GM18870 (cell line): ENCODE results near the gene MTSS2.
"Not testable (repeated sequence)": the region's sequence is repeated elsewhere in the genome, so short reads cannot be mapped to it uniquely, and the experiment has no call there.

ENCODE experiments used
- ATAC-seq: cut with Tn5 transposase; IDR thresholded peaks from one replicate; pipeline ENCODE4 v1.9.1; 2021; ENCODE audit warnings: moderate library complexity; ENCODE audit not compliant: unreplicated experiment

Gene MTSS2

DNA sequence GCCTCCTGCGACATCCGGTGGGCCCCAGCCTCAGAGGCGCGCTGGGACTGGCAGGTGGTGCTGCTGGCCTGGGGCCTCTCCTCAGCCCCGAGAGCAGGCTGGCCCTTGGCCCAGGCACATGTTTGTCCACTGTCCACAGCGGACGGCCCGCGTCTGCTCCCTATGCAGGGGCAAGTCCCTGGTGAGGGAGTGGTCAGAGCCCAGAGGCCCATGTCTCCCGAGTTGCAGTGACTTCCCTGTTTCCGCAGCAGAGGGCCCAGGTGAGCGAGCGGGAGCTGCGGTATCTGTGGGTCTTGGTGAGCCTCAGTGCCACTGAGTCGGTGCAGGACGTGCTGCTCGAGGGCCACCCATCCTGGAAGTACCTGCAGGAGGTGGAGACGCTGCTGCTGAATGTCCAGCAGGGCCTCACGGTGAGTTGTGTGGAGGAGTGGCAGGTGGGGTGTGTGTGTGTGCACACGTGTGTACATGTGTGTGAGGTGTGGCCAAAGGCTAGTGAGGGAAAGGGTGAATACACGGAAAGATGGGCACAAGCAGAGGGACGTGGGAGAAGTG, 29.1 kb downstream of the MTSS2 start:
- no peak for ATAC-seq

DNA sequence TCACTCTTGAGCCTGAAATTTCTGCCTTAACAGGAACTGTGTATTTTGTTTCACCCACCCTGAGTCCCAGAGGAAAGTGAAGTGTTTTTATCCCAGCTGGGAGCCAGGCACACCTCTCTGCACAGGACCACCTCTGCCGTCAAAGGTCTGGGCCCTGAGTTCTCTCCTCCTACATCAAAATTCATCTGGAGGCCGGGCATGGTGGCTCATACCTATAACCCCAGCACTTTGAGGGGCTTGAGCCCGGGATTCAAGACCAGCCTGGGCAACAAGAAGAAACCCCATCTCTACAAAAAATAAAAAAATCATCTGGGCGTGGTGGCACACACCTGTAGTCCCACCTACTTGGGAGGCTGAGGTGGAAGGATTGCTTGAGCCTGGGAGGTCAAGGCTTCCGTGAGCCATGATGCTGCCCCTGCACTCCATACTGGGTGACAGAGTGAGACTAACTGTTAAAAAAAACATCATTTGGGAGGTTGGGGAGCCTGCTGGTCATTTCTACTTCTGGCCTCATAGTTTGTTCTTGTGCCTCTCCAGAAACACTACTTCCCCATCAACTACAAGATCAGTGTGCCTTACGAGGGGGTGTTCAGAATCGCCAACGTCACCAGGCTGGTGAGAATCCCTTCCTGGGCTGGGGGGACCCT, 29.7 kb downstream of the MTSS2 start:
- ATAC-seq, result no peak

DNA sequence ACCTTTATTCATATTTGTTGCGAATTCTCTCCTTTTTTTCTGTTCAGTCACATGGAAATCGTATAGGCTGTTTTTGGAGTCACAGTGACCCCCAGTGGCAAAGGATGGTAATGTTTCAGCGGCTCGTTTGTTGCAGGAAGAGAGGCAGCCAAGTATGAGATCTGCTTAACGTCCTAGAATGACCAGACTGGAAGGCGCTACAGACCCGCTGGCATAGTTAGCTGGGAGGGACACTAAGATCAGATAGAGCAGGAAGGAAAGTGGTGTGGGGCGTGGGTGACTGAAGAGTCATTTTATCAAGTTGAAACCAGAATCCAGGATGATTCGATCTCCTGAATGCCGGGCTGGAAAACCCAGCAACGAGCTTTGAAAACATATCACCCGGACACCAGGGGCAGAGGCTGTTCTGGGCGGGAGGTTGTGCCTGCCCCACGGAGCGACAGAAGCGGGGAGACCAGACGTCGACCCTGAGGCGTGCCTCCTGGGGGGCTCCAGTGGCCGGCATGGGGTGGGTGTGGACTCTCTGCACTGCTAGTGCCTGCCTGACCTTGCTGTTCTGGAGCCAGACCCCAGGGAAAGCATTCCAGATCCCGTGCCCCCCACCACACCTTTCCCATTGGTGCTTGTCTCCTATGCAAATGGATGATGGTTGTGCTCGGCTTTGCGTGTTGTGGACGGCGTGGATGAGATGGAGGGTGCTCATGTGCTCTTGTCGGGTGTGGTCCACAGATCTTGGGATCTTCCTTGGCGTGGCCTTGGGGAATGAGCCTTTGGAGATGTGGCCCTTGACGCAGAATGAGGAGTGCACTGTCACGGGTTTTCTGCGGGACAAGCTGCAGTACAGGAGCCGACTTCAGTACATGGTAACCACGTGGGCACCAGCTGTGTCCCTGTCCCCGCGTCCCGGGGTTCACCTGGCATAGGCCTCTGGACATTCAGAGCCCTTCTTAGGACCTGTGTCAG, 31.8 kb downstream of the MTSS2 start:
- ATAC-seq, result no peak

DNA sequence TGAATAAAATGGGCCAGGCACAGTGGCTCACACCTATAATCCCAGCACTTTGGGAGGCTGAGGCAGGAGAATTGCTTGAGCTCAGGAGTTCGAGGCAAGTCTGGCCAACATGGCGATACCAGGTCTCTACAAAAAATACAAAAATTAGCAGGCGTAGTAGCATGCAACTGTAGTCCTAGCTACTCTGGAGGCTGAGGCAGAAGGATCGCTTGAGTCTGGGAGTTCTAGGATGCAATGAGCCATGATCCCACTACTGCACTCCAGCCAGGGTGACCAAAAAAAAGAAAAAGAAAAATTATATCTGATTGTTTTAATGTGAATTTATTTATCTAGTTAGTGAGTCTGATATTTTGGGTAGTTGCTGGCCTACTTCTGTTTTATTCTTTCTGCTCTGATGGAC, 32.4 kb downstream of the MTSS2 start:
- no peak for ATAC-seq

DNA sequence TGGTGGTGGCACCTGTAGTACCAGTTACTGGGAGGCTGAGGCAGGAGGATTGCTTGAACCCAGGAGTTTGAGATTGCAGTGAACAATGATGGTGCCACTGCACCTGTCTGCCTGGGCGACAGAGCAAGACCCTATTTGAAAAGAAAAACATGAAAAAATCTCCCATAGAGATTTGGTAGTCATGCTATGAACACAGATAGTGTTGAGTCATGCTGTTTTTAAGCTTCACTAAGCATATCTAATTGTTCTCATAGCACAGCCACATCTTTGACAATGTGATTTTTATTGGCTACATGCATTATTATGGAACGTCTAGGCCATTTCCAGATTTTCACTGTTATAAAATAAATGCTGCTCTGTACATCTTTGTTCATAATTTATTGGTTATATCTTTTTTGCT, 33.5 kb downstream of the MTSS2 start:
- no peak for ATAC-seq

DNA sequence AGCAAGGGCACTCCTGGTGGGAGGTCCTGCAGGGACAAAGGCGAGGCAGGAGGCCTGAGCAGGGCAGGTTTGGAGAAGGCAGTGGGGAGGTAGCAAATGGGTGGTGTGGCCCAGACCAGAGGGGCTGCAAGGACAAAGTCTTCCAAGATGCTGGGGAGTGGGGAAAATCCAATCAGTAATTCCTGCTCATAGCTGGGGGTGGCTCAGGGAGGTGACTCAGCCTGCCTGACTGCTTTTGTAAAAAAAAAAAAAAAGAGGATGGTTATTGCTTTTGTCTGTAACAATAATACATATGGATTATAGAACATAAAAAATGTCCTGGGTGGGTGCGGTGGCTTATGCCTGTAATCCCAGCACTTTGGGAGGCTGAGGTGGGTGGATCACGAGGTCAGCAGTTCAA, 34.3 kb downstream of the MTSS2 start:
- no peak for ATAC-seq

DNA sequence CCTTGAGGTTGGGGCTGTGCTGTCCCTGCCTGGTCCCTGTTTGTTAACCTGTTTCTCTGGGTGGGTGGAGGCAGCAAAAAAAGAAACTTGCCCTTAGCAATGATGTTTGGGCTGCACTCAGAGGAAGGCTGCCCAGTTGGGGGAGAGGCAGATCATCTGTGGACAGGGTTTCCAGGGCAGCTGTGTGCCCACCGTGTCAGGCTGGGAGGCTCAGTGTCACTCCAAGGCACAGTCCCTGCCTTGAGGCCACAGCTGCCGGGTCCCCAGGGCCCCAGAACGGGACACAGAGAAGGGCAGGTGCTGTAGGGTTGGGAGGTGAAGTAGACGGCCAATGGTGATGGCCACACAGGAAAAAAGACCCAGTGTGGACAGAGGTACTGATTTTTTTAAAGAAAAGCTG, 35.6 kb downstream of the MTSS2 start:
- no peak for ATAC-seq

DNA sequence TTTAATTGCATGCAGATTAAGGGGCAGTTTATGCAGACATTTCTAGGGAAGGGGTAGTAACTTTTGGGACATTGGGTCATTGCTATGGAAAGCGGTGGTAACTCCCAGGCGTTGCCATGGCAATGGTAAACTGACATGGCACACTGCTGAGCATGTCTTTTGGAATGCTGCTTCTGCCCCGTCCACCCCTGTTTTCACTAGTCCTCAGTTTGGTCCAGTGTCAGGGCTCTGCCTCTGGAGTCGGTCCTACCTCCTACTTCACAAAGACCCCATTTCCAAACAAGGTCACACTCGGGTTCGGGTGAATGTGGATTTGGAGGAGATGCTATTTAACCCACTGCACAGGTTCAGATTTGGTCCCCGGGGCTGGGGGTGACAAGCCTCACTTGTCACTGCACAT, 36.6 kb downstream of the MTSS2 start:
- ATAC-seq, result no peak

DNA sequence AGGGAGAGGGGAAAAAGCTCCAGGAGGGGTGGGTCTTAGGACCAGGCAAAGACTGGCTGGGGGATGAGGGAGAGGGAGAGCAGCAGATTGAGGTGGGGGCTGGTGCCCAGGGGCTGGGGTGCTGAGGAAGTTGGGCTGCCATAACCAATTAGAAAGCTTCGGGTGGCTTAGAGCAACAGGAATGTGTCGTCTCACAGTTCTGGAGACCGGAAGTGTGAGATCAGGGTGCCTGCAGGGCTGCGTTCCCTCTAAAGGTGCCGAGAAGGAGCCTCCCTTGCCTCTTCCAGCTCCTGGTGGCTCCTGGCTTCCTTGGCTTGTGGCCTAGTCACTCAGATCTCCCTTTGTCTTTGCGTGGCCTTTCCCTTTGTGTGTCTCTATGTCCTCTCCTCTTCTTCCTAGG, 37.2 kb downstream of the MTSS2 start:
- ATAC-seq, result no peak

DNA sequence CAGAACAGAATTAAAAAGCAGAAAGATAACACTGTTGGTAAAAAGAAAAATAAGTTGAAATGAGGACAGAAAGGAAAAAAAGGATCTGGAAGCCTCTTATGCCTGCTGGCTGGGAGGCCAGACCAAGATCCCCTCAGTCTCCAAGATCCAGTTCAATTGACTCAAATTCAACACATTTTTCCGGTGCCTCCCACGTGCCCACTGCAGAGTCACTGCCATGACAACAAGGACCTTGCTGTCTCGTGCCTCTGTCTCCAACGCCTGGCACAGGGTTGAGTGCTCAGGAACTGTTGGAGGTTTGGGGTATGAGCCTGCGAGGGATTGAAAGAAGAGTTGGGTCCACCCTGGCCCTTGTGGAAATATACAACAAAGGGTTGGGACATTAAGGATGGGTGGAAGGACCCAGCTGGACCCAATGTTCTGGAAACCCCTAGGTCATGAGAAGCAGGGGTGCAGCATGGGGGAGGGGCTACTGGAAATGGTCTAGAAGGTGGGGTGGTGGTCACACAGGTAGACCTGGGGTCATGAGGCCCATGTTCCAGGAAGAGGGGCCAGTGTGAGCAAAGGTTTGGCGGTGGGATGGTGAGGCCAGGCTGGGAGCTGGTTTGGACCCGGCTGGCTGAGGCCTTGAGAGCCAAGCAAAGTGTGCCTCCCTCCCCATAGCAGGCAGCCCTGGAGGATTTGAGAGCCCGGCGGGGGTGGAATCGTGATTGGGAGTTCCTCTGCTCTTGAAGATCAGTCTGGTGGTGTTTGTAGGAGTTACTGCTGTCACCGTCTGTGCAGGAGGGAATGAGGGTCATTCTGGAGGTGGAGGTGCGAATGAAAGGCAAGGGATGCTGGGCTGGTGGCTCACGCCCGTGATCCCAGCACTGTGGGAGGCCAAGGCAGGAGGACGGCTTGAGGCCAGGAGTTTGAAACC, 38.2 kb downstream of the MTSS2 start:
- ATAC-seq, result no peak

DNA sequence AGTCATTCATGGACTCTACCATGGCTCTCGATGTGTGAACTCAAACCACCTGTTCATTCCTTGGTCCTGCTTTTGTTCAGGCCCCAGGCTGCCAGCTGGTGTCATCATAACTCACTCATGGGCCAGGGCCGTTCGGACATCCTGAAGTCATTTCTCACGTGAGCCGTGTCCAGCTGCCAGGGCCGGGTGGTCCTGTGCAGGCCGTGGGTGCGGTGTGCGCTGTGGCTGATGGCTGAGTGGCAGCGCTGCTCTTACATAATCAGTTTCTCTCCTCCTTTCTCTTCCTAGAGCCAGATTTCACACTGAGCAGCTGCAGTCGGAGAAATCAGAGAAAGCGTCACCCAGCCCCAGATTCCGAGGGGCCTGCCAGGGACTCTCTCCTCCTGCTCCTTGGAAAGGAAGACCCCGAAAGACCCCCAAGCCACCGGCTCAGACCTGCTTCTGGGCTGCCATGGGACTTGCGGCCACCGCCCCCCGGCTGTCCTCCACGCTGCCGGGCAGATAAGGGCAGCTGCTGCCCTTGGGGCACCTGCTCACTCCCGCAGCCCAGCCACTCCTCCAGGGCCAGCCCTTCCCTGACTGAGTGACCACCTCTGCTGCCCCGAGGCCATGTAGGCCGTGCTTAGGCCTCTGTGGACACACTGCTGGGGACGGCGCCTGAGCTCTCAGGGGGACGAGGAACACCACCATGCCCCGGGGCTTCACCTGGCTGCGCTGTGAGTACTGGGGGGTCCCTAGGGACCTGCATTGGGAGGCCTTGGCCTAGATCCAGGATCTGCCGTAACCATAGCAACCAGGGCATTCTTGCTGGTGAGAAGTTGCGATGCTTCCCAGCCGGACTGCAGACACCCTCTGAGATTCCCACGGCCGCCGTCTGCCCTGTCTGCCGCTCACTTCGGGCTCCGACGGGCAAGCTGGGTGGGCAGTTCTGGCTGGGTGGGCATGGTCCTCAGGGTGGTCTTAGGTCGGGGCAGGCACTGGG, 39.3 kb downstream of the MTSS2 start, which contains the start of gene IL34:
Gene IL34, plus strand, starts transcription at position 300 of the 982 bp plus-strand sequence. Its CDS starts 389 bp downstream, at position 689.
- ATAC-seq, result no peak

DNA sequence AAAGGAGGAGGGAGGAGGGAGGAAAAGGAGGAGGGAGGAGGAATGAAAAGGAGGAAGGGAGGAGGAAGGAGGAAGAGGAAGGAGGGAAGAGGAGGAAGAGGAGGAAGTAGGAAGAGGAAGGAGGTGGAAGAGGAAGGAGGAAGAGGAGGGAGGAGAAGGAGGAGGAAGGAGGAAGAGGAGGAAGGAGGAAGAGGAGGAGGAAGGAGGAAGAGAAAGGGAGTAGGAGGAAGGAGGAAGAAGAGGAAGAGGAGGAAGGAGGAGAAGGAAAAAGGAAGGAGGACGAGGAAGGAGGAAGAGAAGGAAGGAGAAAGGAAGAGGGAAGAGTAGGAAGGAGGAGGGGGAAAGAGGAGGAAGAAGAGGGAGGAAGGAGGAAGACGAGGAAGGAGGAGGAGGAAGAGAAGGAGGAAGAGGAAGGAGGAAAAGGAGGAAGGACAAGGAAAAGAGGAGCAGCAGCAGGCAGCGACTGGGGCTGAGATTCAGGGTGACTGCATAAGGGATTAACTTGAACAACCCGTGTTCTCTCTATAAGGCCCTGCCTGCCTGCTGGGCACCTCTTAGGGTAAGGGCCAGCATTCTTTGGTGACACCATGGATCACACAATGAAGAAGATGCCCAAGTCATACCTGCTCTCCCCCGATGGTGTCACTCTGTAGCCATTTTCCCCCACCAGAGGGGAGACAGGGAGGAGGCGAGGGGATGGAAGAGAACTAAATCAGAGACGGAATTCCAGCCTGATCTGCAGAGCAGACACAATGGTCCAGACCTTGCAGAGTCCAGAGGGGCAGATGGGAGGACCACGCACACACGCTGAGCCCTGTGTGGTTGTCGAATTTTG, 40.9 kb downstream of the MTSS2 start:
- ATAC-seq, result no peak

DNA sequence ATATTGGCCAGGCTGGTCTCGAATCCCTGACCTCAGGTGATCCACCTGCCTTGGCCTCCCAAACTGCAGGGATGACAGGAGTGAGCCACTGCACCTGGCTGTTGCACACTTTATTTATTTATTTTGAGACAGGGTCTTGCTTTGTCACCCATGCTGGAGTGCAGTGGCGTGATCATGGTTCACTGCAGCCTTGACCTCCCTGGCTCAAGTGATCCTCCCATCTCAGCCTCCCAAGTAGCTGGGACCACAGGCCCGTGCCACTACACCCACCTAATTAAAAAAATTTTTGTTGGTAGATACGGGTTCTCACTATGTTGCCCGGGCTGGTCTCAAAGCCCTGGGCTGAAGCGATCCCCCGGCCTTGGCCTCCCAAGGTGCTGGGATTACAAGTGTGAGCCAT, 42.6 kb downstream of the MTSS2 start:
- not testable (repeated sequence) for ATAC-seq

DNA sequence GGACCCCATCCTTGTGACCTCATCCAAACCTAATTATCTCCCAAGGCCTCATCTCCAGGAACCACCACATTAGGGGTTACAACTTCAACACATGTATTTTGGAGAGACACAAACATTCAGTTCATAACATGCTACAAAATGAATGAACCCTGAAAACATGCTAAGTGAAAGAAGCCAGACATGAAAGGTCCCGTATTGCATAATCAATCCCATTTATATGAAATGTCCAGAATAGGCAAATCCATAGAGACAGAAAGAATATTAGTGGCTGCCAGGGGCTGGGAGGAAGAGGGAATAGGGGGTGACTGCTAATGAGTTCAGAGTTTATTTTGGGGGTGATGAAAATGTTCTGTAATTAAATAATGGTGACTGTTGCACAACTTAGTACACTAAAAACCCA, 43.2 kb downstream of the MTSS2 start:
- no peak for ATAC-seq

DNA sequence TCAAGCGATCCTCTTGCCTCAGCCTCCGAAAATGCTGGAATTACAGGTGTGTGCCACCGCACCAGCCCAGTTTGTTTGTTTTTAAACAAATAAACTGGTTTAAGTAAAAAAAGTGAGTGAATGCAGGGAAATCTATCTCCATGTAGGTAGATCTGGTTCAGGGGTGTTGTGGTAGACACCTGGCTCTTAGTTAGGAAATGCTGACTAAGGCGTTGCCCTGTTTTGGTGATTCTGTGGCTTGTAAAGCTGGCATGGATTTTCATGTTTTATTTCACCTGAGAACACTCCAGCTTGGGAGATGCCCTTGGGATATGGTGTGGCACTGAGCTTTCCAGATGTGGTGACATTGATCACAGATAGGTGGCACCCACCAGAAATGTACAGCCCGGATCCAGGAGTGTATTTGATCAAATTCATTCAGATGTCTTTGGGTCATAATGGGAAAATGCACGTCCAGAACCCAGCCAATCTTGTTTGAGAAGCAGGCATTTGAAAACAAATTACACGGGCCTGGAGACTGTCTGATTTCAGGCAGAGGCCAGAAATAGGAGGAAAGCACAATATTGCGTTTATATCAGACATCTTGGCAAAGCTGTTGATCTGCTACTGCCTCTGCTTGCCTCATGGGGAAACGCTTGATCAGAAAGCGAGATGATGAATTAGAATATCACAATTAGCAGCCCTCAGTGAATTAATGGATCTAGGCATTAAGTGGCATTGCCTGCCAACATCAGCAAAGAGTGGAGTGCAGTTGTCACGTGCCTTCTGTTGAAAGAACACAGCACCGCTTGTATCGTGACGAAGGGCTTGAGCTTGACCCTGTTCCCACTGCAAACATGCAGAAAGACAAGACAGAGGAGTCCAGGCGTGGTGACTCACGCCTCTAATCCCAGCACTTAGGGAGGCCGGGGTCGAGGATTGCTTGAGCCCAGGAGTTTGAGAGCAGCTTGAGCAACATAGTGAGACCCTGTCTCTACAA, 46.8 kb downstream of the MTSS2 start:
- no peak for ATAC-seq
